ENCODE data around the gene ENTR1.
"Not testable (repeated sequence)": the region's sequence is repeated elsewhere in the genome, so short reads cannot be mapped to it uniquely, and the experiment has no call there.

ENTR1 gene

GRCh38 chr9:136438548-136439480 is 28.4 kb upstream of the ENTR1 start:
- peak; percentile 33 for DNase-seq

- DNase-seq, result no peak
Measured at GRCh38 chr9:136437839-136438547, 27.6 kb upstream of the ENTR1 start.

GRCh38 chr9:136437430-136437829 is 27.0 kb upstream of the ENTR1 start:
- DNase-seq, result no peak

GRCh38 chr9:136436055-136436634 is 25.7 kb upstream of the ENTR1 start:
- no peak for DNase-seq

- DNase-seq, result no peak
Measured at GRCh38 chr9:136434580-136435169, 24.3 kb upstream of the ENTR1 start.

- DNase-seq, result no peak
Measured at GRCh38 chr9:136433849-136434579, 23.6 kb upstream of the ENTR1 start.

GRCh38 chr9:136433043-136433715 is 22.8 kb upstream of the ENTR1 start:
- DNase-seq, result no peak

- DNase-seq, result no peak
Measured at GRCh38 chr9:136432591-136432990, 22.2 kb upstream of the ENTR1 start.

- no peak for DNase-seq
Measured at GRCh38 chr9:136431782-136432350, 21.5 kb upstream of the ENTR1 start.

- no peak for DNase-seq
Measured at GRCh38 chr9:136430588-136431234, 20.3 kb upstream of the ENTR1 start.

GRCh38 chr9:136429683-136430491 is 19.5 kb upstream of the ENTR1 start:
- DNase-seq, result no peak

- no peak for DNase-seq
Measured at GRCh38 chr9:136429075-136429628, 18.7 kb upstream of the ENTR1 start.

GRCh38 chr9:136426787-136427186 is 16.4 kb upstream of the ENTR1 start:
- DNase-seq, result no peak

- not testable (repeated sequence) for DNase-seq
Measured at GRCh38 chr9:136425367-136425766, 15.0 kb upstream of the ENTR1 start.

- DNase-seq, result no peak
Measured at GRCh38 chr9:136424750-136425362, 14.4 kb upstream of the ENTR1 start.

GRCh38 chr9:136423432-136424146 is 13.2 kb upstream of the ENTR1 start:
- no peak for DNase-seq

GRCh38 chr9:136422876-136423275 is 12.5 kb upstream of the ENTR1 start:
- DNase-seq, result no peak

GRCh38 chr9:136421791-136422190 is 11.4 kb upstream of the ENTR1 start:
- no peak for DNase-seq

- no peak for DNase-seq
Measured at GRCh38 chr9:136419092-136419420, 8.6 kb upstream of the ENTR1 start.

Data from NCI-H2171 (cell line).